Right atrium auricular region (tissue), 2 donors: ENCODE data around the gene GAB2. TPM values are rescaled to one million over a fixed set of nuclear protein-coding genes. Genes with fewer than 3 reads are reported as not detected.
"Not testable (repeated sequence)": the region's sequence is repeated elsewhere in the genome, so short reads cannot be mapped to it uniquely, and the experiment has no call there.

ENCODE experiments used
- DNase-seq: peaks from one replicate; pipeline ENCODE4 v3.0.0-alpha.2; 2019; ENCODE audit warnings: low spot score
- H3K27ac ChIP-seq, 2 donors: fragments of 200-600 bp; sonication (generic); 1 replicate in 1 of 2; 2 replicates in 1 of 2; pipeline ENCODE4 v1.5.1; 2016 to 2019
- H3K27me3 ChIP-seq, 2 donors: fragments of 200-600 bp; sonication (generic); one replicate each; pipeline versions ENCODE4 v1.5.1 to v1.6.0; 2017 to 2019
- H3K36me3 ChIP-seq: fragments of 200-600 bp; sonication (generic); one replicate; pipeline ENCODE4 v1.5.1; 2016
- H3K4me1 ChIP-seq, 2 donors: fragments of 200-600 bp; sonication (generic); one replicate each; pipeline versions ENCODE4 v1.5.1 to v1.6.0; 2017 to 2019
- H3K4me3 ChIP-seq, 2 donors: fragments of 200-600 bp; sonication (generic); 1 replicate in 1 of 2; 2 replicates in 1 of 2; pipeline ENCODE4 v1.5.1; 2017 to 2019; ENCODE audit warnings: mild to moderate bottlenecking in 1 of 2, moderate library complexity in 1 of 2
- H3K9me3 ChIP-seq, 2 donors: fragments of 200-600 bp; sonication (generic); one replicate each; pipeline ENCODE4 v1.5.1; 2019
- total RNA-seq, 2 donors: library from RNA; depleted of rRNA; stranded (reverse); fragments of >200 nt; gene quantifications; one replicate each; pipeline ENCODE4 v1.1.0, GENCODE V29; 2016
- TF ChIP-seq, protein P1 (sequence below), 2 donors: fragments of 200-600 bp; sonication (generic); IDR thresholded peaks; one replicate each; pipeline ENCODE4 v1.5.1; 2019; ENCODE audit warnings: antibody characterized with exemption in 2 of 2

The GAB2 gene
- total RNA-seq, 2 donors from 2014 or later, result 22.0 to 33.7 TPM

DNA sequence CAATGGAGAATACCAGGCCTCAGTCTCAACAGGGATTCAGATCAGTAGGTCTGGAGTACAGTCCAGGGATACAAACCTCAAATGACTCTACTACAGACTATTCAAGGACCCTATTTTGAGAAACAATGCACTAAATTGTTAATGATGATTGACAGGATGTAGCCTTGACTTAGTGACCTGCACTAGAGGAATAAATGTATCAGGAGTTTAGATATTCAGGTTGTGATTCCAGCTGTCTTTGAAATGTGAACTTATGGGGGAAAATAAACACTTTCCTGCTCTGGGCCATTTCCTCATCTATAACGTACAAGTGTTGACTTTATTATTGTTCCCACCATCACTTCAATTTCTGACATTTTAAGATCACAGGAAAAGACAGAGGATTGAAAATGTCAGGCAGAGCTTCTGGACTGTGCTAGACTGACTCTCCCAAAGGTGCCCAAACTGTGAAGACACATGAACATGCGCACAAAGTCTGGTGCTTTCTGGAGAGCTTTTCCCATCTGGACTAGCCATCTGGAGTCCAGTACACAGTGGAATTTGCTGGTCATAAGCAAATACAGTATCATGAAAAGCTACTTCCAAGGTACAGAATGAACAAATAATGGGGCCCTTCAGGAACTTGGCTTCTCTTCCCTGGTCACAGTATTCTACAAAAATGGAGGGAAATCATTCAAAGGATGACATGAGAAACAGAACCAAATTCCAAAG, 118.5 kb downstream of the GAB2 start:
- Histone ChIP-seq H3K27me3 (no peaks in the 10 kb centered on the region), H3K4me1 (peaks cover 0 to 15% of the 10 kb centered on the region in 2 donors), H3K27ac (no peak overlapping the region), H3K4me3 (no peak overlapping the region), H3K9me3 (no peaks in the 10 kb centered on the region), H3K36me3 (no peaks in the 10 kb centered on the region)
- DNase-seq, result no peak
- TF ChIP-seq, protein P1, sequence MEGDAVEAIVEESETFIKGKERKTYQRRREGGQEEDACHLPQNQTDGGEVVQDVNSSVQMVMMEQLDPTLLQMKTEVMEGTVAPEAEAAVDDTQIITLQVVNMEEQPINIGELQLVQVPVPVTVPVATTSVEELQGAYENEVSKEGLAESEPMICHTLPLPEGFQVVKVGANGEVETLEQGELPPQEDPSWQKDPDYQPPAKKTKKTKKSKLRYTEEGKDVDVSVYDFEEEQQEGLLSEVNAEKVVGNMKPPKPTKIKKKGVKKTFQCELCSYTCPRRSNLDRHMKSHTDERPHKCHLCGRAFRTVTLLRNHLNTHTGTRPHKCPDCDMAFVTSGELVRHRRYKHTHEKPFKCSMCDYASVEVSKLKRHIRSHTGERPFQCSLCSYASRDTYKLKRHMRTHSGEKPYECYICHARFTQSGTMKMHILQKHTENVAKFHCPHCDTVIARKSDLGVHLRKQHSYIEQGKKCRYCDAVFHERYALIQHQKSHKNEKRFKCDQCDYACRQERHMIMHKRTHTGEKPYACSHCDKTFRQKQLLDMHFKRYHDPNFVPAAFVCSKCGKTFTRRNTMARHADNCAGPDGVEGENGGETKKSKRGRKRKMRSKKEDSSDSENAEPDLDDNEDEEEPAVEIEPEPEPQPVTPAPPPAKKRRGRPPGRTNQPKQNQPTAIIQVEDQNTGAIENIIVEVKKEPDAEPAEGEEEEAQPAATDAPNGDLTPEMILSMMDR (IDR thresholded peaks at IDR 0.05), result no peak

DNA sequence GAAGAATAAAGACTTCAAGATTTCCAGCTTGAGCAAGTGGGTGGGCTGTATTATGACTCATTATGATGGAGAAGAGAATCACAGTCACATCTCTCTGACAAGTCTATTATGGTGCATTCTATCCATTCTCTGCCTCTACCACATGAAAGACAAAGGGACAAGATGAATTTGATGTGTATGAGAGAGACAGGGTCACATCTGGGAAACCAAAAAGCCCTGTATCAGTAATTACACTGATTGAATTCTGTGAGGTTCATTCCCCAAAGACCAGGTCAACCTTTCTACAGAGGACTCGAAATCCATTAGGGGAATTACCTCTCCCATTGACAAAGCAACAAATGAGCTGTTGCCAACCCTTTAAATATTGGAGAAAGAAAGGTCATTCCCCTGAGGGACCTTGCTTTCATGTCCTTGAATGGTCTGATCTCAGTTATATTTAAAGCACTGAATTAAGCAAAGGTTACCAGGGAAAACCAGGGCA, 119.3 kb downstream of the GAB2 start:
- no peaks in the 10 kb centered on the region for H3K27me3 ChIP-seq
- H3K4me3 ChIP-seq, result no peak overlapping the region
- no peaks in the 10 kb centered on the region for H3K36me3 ChIP-seq
- no peak for DNase-seq
- H3K4me1 ChIP-seq, result peaks cover 0 to 15% of the 10 kb centered on the region in 2 donors
- TF ChIP-seq, protein P1 (IDR thresholded peaks at IDR 0.05), result no peak
- H3K9me3 ChIP-seq, result no peaks in the 10 kb centered on the region
- H3K27ac ChIP-seq, result no peak overlapping the region

DNA sequence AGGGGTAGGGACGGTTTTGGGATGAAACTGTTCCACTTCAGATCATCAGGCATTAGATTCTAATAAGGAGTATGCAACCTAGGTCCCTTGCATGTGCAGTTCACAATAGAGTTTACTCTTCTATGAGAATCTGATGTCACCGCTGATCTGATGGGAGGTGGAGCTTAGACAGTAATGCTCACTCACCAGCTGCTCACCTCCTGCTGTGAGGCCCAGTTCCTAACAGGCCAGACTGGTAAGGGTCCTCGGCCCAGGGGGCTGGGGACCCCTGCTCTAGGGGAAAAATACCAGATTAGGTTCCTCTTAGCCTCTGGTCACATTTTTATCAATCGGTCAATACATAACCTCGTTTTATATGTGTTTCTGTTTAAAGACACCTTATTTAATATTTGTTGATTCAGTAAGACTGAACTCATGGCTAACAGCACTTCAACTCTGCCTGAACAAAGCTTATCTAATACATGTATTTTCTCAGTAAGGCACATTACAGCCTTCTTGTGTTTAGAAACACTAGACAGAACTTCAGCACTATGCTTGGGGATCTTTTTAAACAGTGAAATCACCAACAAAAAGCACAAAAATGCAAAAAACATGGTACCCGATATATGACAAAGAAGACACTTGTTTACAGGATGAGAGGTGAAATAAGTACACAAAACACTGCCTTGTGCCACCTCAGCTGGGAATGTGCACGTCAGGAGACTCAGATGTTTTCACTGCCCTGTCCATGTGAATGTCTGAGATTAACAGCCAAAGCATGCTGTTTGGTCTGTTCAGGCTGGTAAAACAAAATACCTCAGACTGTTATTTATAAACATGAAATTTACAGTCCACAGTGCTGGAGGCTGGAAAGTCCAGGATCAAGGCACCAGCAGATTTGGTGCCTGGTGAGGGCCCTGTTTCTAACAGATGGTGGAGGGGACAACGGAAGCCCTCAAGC, 121.4 kb downstream of the GAB2 start:
- DNase-seq, result no peak
- TF ChIP-seq, protein P1 (IDR thresholded peaks at IDR 0.05), result no peak
- Histone ChIP-seq H3K27me3 (no peaks in the 10 kb centered on the region), H3K9me3 (no peaks in the 10 kb centered on the region), H3K4me1 (peaks cover 0 to 15% of the 10 kb centered on the region in 2 donors), H3K4me3 (no peak overlapping the region), H3K27ac (peak overlapping the region; percentile 54 to 64), H3K36me3 (no peaks in the 10 kb centered on the region)

DNA sequence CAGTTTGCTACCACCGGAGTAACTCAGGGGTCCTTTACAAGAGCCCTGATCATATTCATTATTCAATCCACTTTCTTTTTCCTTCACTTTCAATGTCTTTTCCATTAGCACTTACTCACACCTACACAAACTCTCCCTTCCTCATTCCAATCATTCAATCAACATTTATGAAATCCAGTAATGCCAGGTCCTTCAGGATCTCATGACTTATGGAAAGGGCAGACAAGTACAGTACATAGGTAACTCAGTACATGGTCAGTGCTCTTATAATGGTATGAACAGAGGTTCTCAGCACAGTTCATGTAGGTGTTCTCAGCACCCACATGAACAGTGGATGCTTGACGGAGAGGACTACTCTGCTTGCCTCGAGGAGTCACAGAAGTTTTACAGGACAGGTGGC, 122.3 kb downstream of the GAB2 start:
- Histone ChIP-seq H3K27me3 (no peaks in the 10 kb centered on the region), H3K4me1 (peaks cover 0 to 15% of the 10 kb centered on the region in 2 donors)
- TF ChIP-seq, protein P1 (IDR thresholded peaks at IDR 0.05), result no peak

DNA sequence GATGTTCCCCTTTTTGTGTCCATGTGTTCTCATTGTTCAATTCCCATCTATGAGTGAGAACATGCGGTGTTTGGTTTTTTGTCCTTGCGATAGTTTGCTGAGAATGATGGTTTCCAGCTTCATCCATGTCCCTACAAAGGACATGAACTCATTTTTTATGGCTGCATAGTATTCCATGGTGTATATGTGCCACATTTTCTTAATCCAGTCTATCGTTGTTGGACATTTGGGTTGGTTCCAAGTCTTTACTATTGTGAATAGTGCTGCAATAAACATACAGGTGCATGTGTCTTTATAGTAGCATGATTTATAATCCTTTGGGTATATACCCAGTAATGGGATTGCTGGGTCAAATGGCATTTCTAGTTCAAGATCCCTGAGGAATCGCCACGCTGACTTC, 123.5 kb downstream of the GAB2 start:
- H3K36me3 ChIP-seq, DNase-seq, H3K27ac ChIP-seq, H3K27me3 ChIP-seq, H3K4me1 ChIP-seq, H3K4me3 ChIP-seq, H3K9me3 ChIP-seq: not testable (repeated sequence)

More for the DNA sequence above, 122.3 kb downstream of the GAB2 start:
- H3K36me3 ChIP-seq, result no peaks in the 10 kb centered on the region
- H3K4me3 ChIP-seq, result no peak overlapping the region
- no peak for DNase-seq
- no peak overlapping the region for H3K27ac ChIP-seq
- no peaks in the 10 kb centered on the region for H3K9me3 ChIP-seq

DNA sequence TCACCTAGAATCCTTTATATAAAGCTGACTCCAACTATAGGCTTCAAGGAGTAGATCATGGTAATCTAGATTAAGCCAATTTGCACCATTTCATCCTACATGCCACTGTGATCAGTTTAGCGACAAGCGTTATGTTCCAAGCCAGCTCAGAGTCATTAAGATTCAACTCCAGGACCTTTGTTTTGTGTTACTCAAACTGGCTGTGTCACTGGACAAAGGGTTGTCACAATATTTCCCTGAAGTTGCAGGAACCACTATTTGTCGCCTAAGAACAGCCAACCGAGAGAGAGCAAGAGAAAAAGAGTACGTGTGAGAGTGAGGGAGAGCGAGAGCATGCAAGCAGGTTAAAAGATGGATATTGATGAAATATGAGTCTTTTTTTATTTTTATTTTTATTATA, 124.1 kb downstream of the GAB2 start:
- Histone ChIP-seq H3K27me3 (no peaks in the 10 kb centered on the region), H3K9me3 (peaks cover 0 to 4% of the 10 kb centered on the region in 2 donors), H3K4me3 (no peak overlapping the region), H3K4me1 (peaks cover 0 to 3% of the 10 kb centered on the region in 2 donors), H3K36me3 (no peaks in the 10 kb centered on the region), H3K27ac (no peak overlapping the region)
- no peak for DNase-seq
- TF ChIP-seq, protein P1 (IDR thresholded peaks at IDR 0.05), result no peak
